T-helper 17 cell (primary cell): ENCODE measurements around the gene STRN3. TPM values are rescaled to one million over a fixed set of nuclear protein-coding genes. Genes with fewer than 3 reads are reported as not detected.
"Not testable (repeated sequence)": the region's sequence is repeated elsewhere in the genome, so short reads cannot be mapped to it uniquely, and the experiment has no call there.

Source experiments
- ATAC-seq: fragments of 150-1000 bp; cut with Tn5 transposase; 2 replicates; pipeline ENCODE4 v1.10.0; 2021; ENCODE audit warnings: mild to moderate bottlenecking, moderate library complexity
- DNase-seq, 3 donors: peaks; one replicate each; pipeline versions ENCODE4 v3.0.0 to v3.0.0-alpha.2; 2020 to 2021
- H3K9me3 ChIP-seq: one replicate; pipeline ENCODE4 v1.7.0; 2013; ENCODE audit warnings: low read length, mild to moderate bottlenecking; ENCODE audit not compliant: control insufficient read depth, poor library complexity, severe bottlenecking
- H3K27ac Mint-ChIP-seq: one replicate; pipeline ENCODE4 v1.8.0; 2022; ENCODE audit warnings: mild to moderate bottlenecking, moderate library complexity, mixed read lengths
- H3K27me3 Mint-ChIP-seq: one replicate; pipeline ENCODE4 v1.8.0; 2022; ENCODE audit warnings: mixed read lengths
- H3K36me3 Mint-ChIP-seq: one replicate; pipeline ENCODE4 v1.8.0; 2022; ENCODE audit warnings: low read depth, mixed read lengths
- H3K4me1 Mint-ChIP-seq: one replicate; pipeline ENCODE4 v1.8.0; 2022; ENCODE audit warnings: mild to moderate bottlenecking, mixed read lengths
- H3K4me3 Mint-ChIP-seq: one replicate; pipeline ENCODE4 v1.8.0; 2022; ENCODE audit warnings: mild to moderate bottlenecking, moderate library complexity, mixed read lengths
- total RNA-seq, 4 donors: library from RNA in 2 of 4; stranded (reverse) in 2 of 4; gene quantifications; one replicate each; pipeline ENCODE4 v1.2.3 and lab custom pipeline; 2022 to 2026

Gene STRN3
- total RNA-seq, 2 donors from 2014 or later, result 23.1 to 25.1 TPM

GRCh38 chr14:31051511-31051910, 25.3 kb upstream of the STRN3 start:
- peaks cover 3% of the 10 kb centered on the region for H3K36me3 Mint-ChIP-seq
- no peaks in the 10 kb centered on the region for H3K27me3 Mint-ChIP-seq
- DNase-seq (no peak), ATAC-seq (no peak)
- H3K27ac Mint-ChIP-seq, result peak overlapping the region; percentile 43
- no peaks in the 10 kb centered on the region for H3K9me3 ChIP-seq
- H3K4me1 Mint-ChIP-seq, result peaks cover 5% of the 10 kb centered on the region
- H3K4me3 Mint-ChIP-seq, result no peak overlapping the region

DNA sequence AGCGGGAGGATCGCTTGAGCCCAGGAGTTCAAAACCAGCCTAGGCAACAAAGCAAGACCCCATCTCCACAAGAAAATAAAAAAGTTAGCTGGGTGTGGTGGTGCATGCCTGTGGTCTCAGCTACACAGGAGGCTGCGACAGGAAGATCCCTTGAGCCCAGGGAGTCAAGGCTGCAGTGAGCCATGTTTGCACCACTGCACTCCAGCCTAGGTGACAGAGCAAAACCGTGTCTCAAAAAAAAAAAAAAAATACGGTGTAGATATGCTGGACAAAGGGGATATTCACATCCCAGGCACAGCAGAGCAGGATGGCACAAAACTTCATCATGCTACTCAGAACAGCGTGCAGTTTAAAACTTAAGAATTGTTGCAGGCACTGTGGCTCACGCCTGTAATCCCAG, 24.8 kb upstream of the STRN3 start:
- no peak for ATAC-seq

GRCh38 chr14:31047503-31047902, 21.3 kb upstream of the STRN3 start:
- H3K4me3 Mint-ChIP-seq, result no peak overlapping the region
- H3K27me3 Mint-ChIP-seq, result no peaks in the 10 kb centered on the region
- peaks cover 3% of the 10 kb centered on the region for H3K36me3 Mint-ChIP-seq
- peaks cover 5% of the 10 kb centered on the region for H3K4me1 Mint-ChIP-seq
- no peak overlapping the region for H3K27ac Mint-ChIP-seq
- DNase-seq (no peak), ATAC-seq (no peak)
- no peaks in the 10 kb centered on the region for H3K9me3 ChIP-seq

More for the DNA sequence above, 24.8 kb upstream of the STRN3 start:
- DNase-seq, result no peak
- Mint-ChIP-seq H3K27ac (peak overlapping the region; percentile 43), H3K4me3 (no peak overlapping the region), H3K36me3 (peaks cover 3% of the 10 kb centered on the region), H3K27me3 (no peaks in the 10 kb centered on the region), H3K4me1 (peaks cover 5% of the 10 kb centered on the region)
- no peaks in the 10 kb centered on the region for H3K9me3 ChIP-seq

DNA sequence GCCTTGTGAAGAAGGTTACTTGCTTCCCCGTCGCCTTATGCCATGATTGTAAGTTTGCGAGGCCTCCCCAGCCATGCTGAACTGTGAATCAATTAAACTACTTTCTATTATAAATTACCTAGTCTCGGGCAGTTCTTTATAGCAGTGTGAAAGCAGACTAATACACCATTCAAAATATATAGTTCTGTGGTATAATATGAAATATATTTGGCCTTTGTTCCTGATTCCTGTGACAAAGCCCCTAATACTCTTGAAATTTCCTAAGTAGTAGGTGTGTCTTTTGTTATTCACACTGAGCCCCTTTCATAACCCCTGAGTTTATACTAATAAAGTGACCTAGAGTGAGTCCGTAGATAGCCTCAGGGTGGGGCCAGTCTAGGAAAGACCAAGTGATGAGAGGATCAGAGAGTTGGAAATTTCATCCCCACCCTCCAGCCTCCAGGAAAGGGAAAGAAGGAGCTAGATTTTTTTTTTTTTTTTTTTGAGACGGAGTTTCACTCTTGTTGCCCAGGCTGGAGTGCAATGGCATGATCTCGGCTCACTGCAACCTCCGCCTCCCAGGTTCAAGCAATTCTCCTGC, 19.4 kb upstream of the STRN3 start:
- Mint-ChIP-seq H3K27me3 (no peaks in the 10 kb centered on the region), H3K27ac (no peak overlapping the region), H3K4me3 (no peak overlapping the region), H3K4me1 (peaks cover 3% of the 10 kb centered on the region), H3K36me3 (peaks cover under 1% of the 10 kb centered on the region)
- H3K9me3 ChIP-seq, result no peaks in the 10 kb centered on the region
- ATAC-seq, result no peak
- no peak for DNase-seq

DNA sequence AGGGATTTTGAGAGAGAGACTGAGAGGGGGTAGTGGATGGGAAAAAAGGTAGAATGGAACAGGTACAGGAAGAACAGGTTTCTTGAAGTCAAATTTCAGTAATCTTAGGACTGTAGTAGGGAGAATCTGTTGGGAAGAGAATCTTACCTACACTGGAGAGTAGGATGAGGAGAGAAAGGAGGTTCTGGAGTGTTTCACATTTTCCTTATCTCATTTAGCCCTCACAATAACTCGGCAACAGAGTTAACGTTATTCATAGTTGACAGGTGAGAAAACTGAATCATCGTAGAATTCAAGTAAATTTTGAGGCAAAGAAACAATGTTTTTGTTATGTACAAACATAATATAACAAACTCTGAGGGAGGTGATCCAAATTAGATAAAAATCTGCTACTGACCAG, 17.2 kb upstream of the STRN3 start:
- H3K27ac Mint-ChIP-seq, result no peak overlapping the region

GRCh38 chr14:31042893-31043292, 16.7 kb upstream of the STRN3 start:
- H3K4me3 Mint-ChIP-seq, DNase-seq, ATAC-seq, H3K27ac Mint-ChIP-seq, H3K9me3 ChIP-seq, H3K27me3 Mint-ChIP-seq, H3K4me1 Mint-ChIP-seq, H3K36me3 Mint-ChIP-seq: not testable (repeated sequence)

More for the DNA sequence above, 17.2 kb upstream of the STRN3 start:
- DNase-seq, result no peak
- no peaks in the 10 kb centered on the region for H3K27me3 Mint-ChIP-seq
- ATAC-seq, result no peak
- H3K4me3 Mint-ChIP-seq, result no peak overlapping the region
- no peaks in the 10 kb centered on the region for H3K9me3 ChIP-seq
- H3K36me3 Mint-ChIP-seq, result no peaks in the 10 kb centered on the region
- peaks cover 2% of the 10 kb centered on the region for H3K4me1 Mint-ChIP-seq

GRCh38 chr14:31042300-31042699, 16.1 kb upstream of the STRN3 start:
- ATAC-seq (no peak), DNase-seq (no peak)
- peaks cover 2% of the 10 kb centered on the region for H3K4me1 Mint-ChIP-seq
- no peak overlapping the region for H3K27ac Mint-ChIP-seq
- no peaks in the 10 kb centered on the region for H3K9me3 ChIP-seq
- H3K36me3 Mint-ChIP-seq, result peaks cover 1% of the 10 kb centered on the region
- no peaks in the 10 kb centered on the region for H3K27me3 Mint-ChIP-seq
- no peak overlapping the region for H3K4me3 Mint-ChIP-seq

DNA sequence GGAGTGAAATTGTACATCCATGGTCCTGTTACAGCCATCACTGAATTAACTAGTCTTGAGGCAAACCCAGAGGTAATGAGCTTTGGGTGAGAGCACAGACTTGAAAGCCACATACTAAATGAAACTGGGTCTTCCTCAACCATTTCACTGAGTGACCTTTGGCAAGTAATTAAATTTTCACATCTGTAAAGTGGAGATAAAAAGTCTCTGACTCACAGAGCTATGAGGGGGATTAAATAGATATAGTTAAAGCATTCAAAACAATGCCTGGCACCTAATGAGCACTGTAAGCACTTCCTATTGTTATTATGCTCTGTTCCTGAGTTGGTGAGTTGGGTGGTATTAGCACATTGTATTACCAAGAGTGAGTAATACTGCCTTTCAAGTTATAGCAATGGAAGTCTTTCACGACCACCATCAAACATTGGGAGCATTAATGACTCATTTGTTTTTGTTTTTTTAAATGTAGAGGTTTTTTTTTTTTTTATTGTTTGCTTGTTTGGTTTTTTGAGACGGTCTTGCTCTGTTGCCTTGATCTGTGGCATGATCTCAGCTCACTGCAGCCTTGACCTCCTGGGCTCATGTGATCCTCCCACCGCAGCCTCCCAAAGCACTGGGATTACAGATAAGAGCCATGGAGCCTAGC, 12.5 kb upstream of the STRN3 start:
- DNase-seq, result no peak
- H3K9me3 ChIP-seq, result no peaks in the 10 kb centered on the region
- Mint-ChIP-seq H3K4me3 (no peak overlapping the region), H3K4me1 (peaks cover 2% of the 10 kb centered on the region), H3K27me3 (no peaks in the 10 kb centered on the region), H3K27ac (peak overlapping the region; percentile 16), H3K36me3 (peaks cover 4% of the 10 kb centered on the region)
- no peak for ATAC-seq

DNA sequence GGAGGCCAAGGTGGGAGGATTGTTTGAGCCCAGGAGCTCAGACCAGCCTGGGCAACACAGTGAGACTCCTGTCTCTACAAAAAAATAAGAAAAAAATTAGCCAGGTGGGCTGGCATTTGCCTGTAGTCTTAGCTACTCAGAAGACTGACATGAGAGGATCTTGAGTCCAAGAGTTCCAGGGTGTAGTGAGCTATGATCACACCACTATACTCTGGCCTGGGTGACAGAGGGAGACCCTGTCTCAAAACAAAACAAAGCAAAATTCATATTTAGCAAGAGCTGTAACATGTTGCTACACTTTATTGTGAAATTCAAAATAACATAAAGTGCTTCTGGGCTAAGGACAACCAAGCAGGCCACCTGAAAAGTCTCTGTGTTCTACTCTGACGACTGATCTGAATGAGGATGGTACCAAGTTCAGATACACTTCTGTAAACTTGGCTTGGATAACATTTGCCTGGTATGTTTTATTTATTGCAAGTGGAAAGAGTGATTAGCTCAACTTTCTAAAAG, 11.6 kb upstream of the STRN3 start:
- no peak overlapping the region for H3K27ac Mint-ChIP-seq
- DNase-seq, result no peak
- H3K4me1 Mint-ChIP-seq, result peaks cover 6% of the 10 kb centered on the region
- no peaks in the 10 kb centered on the region for H3K9me3 ChIP-seq
- H3K4me3 Mint-ChIP-seq, result no peak overlapping the region
- ATAC-seq, result no peak
- peaks cover 4% of the 10 kb centered on the region for H3K36me3 Mint-ChIP-seq
- no peaks in the 10 kb centered on the region for H3K27me3 Mint-ChIP-seq

DNA sequence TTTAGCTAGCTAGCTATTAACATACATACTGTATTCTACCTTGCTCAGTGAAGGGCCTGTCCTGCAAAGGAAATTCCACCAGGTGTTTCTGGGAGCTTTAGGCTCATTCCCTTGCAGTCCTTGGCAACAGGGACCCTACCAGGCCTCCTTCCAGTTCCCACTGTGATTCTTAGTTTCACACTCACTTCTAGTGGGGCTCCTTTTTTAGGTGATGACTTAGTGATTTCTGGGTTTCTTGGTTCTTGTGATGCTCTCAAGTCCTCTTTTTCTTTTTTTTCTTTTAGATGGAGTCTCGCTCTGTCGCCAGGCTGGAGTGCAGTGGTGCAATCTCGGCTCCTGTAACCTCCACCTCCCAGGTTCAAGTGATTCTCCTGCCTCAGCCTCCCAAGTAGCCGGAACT, 10.4 kb upstream of the STRN3 start:
- no peaks in the 10 kb centered on the region for H3K9me3 ChIP-seq
- DNase-seq (no peak), ATAC-seq (no peak)
- peaks cover 11% of the 10 kb centered on the region for H3K4me1 Mint-ChIP-seq
- H3K27me3 Mint-ChIP-seq, result no peaks in the 10 kb centered on the region
- peaks cover 4% of the 10 kb centered on the region for H3K36me3 Mint-ChIP-seq
- no peak overlapping the region for H3K4me3 Mint-ChIP-seq
- no peak overlapping the region for H3K27ac Mint-ChIP-seq

DNA sequence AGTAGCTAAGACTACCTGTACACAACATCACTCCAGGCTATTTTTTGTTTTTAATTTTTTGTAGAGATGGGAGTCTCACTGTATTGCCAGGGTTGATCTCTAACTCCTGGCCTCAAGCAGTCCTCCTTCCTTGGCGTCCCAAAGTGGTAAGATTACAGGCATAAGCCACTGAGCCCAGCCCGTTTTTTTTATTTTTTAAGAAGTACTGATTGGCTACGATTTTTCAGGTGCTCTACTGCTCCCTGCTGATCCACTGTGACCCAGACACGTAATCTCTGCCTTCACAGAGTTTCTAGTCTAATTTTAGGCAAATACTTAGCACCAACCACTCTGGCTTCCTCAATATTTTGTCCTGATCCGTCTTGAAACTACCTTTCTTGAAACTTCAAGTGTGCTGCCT, 4.3 kb upstream of the STRN3 start:
- H3K4me1 Mint-ChIP-seq, result peaks cover 35% of the 10 kb centered on the region
- no peak overlapping the region for H3K4me3 Mint-ChIP-seq
- DNase-seq (no peak), ATAC-seq (no peak)
- H3K27ac Mint-ChIP-seq, result no peak overlapping the region
- peaks cover 4% of the 10 kb centered on the region for H3K36me3 Mint-ChIP-seq
- H3K27me3 Mint-ChIP-seq, result no peaks in the 10 kb centered on the region
- no peaks in the 10 kb centered on the region for H3K9me3 ChIP-seq

- peaks cover 4% of the 10 kb centered on the region for H3K36me3 Mint-ChIP-seq
- no peaks in the 10 kb centered on the region for H3K27me3 Mint-ChIP-seq
- peak overlapping the region; percentile 56 for H3K27ac Mint-ChIP-seq
- H3K4me1 Mint-ChIP-seq, result peaks cover 44% of the 10 kb centered on the region
- H3K4me3 Mint-ChIP-seq, result no peak overlapping the region
- no peak for ATAC-seq
- no peak for DNase-seq
- no peaks in the 10 kb centered on the region for H3K9me3 ChIP-seq
These were observed 3.1 kb upstream of the STRN3 start for GRCh38 chr14:31029016-31029970.

GRCh38 chr14:31027847-31028246, 1.7 kb upstream of the STRN3 start:
- H3K4me1 Mint-ChIP-seq, result peaks cover 45% of the 10 kb centered on the region
- ATAC-seq (no peak), DNase-seq (no peak)
- H3K9me3 ChIP-seq, result no peaks in the 10 kb centered on the region
- peaks cover 4% of the 10 kb centered on the region for H3K36me3 Mint-ChIP-seq
- H3K27ac Mint-ChIP-seq, result peak overlapping the region; percentile 98
- H3K27me3 Mint-ChIP-seq, result no peaks in the 10 kb centered on the region
- H3K4me3 Mint-ChIP-seq, result no peak overlapping the region
